Urothelium cell line (cell line): Measurements from ENCODE around the gene RAD51.
A peak's percentile ranks its signal among the peaks of the same experiment; 100 is the strongest.

Experiments used
- DNase-seq: peaks from one replicate; pipeline ENCODE4 v3.0.0; 2011; ENCODE audit warnings: low spot score, mixed read lengths
- FAIRE-seq: peaks from 2 replicates; lab custom pipeline; 2011; peaks lifted over from hg19 to GRCh38; lab: Jason Lieb, UNC

The RAD51 gene

GRCh38 chr15:40756938-40757337 lies 62.0 kb downstream of the RAD51 start:
- FAIRE-seq (no peak), DNase-seq (no peak)

GRCh38 chr15:40759961-40760360 lies 65.0 kb downstream of the RAD51 start:
- DNase-seq (no peak), FAIRE-seq (no peak)

GRCh38 chr15:40762919-40763800 lies 68.2 kb downstream of the RAD51 start:
- no peak for FAIRE-seq
- no peak for DNase-seq

- FAIRE-seq, result no peak
- no peak for DNase-seq
Measured at GRCh38 chr15:40763801-40764628, 69.0 kb downstream of the RAD51 start, which contains the start of gene GCHFR. TSS of gene GCHFR (plus strand) at chr15:40764068. CDS start at chr15:40764181, 113 bp downstream.

GRCh38 chr15:40764629-40765103 lies 69.7 kb downstream of the RAD51 start:
- no peak for FAIRE-seq
- DNase-seq, result no peak

GRCh38 chr15:40766194-40766815 lies 71.3 kb downstream of the RAD51 start:
- FAIRE-seq (no peak), DNase-seq (no peak)

GRCh38 chr15:40766906-40767837 lies 72.2 kb downstream of the RAD51 start:
- FAIRE-seq, result no peak

GRCh38 chr15:40767838-40768500 lies 73.0 kb downstream of the RAD51 start:
- DNase-seq, result no peak
- no peak for FAIRE-seq

More at GRCh38 chr15:40766906-40767837, 72.2 kb downstream of the RAD51 start:
- peak; percentile 70 for DNase-seq

GRCh38 chr15:40768521-40769273 lies 73.7 kb downstream of the RAD51 start:
- DNase-seq (no peak), FAIRE-seq (no peak)

- peak; percentile 67 for FAIRE-seq
- DNase-seq, result peak; percentile 86
Measured at GRCh38 chr15:40769274-40770146, 74.5 kb downstream of the RAD51 start, which contains the start of gene C15orf62. TSS of gene C15orf62 (plus strand) at chr15:40769980. CDS start at chr15:40770496, 516 bp downstream.

- FAIRE-seq (no peak), DNase-seq (no peak)
Measured at GRCh38 chr15:40770147-40770721, 75.3 kb downstream of the RAD51 start.

- DNase-seq (no peak), FAIRE-seq (no peak)
Measured at GRCh38 chr15:40771242-40771641, 76.3 kb downstream of the RAD51 start.

GRCh38 chr15:40772014-40772413 lies 77.0 kb downstream of the RAD51 start:
- DNase-seq (no peak), FAIRE-seq (no peak)

GRCh38 chr15:40773496-40773895 lies 78.5 kb downstream of the RAD51 start:
- DNase-seq (no peak), FAIRE-seq (no peak)

GRCh38 chr15:40773902-40774301 lies 78.9 kb downstream of the RAD51 start:
- FAIRE-seq, result no peak
- no peak for DNase-seq

GRCh38 chr15:40775007-40775406 lies 80.0 kb downstream of the RAD51 start:
- FAIRE-seq, result no peak
- no peak for DNase-seq
